GM21367 (cell line): ENCODE results near the gene ENOX2.

Experiments
- ATAC-seq: cut with Tn5 transposase; IDR thresholded peaks from one replicate; pipeline ENCODE4 v1.9.1; 2021; ENCODE audit not compliant: unreplicated experiment

ENOX2 gene

DNA sequence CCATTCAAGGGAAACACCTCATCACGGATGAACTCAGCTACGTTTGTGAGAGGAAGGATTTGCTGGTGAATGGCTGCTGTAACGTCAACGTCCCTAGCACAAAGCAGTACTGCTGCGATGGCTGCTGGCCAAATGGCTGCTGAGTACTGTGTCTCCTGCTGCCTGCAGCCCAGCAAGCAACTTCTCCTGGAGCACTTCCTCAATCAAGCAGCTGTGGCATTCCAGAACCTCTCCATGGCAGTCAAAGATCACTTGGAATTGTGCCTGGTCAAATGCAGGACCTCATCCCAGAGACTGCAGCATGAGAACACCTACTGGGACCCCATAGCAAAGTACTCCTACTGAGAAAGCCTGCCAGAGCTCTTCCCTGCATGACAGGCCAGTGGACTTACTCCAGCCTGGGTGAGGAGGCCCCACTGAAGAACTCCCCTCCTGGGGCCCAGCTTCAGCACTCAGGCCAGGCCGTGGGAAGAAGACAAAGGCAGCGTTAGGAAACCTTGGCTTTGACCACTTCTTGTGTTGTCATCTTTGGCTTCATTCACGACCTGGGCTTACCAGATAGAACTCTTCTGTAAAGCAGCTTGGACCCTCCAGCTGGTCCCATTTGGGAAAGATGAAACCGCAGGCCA lies 256.9 kb downstream of the ENOX2 start:
- ATAC-seq: no peak

DNA sequence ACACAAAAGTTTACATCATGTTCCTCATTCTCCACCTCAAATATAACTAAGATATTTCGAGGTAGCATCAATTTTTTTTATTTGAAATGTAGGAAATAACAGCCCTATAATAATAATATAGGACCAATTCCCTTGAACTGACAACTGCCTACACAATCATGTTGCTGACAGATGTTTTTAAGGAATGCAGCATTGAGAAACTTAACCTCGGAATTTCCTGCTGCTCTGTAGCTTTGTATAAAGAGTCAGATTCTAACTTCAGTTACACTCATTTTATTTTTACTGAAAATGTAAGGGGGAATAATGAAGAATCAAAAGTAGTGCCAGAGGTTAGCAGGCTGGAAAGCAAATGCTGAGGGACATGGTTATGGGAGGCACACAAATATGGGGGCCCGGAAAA lies 265.4 kb downstream of the ENOX2 start:
- ATAC-seq: no peak

- no peak for ATAC-seq
Measured at GRCh38 chrX:130636277-130636676, 266.7 kb downstream of the ENOX2 start.

DNA sequence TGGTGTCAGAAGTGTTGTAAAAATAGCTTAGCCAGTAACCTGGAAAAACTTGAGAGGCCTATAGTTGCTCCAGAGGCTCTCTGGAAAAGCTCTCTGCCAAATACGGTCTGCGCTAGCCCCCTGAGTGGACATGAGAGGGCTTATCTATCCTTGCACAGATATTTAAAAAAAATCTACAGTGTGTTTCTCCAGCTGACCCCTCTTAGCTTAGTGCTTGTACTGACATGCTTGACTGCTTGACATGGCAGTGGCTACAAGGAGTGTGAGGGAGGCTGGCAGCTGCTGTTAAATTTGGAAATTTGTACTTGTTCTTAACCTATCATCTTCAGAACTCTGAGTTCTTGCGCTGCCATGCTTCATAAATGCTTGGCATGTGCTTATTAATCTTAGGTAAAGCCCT lies 272.0 kb downstream of the ENOX2 start:
- no peak for ATAC-seq

- ATAC-seq: no peak
Measured at GRCh38 chrX:130628516-130628915, 274.5 kb downstream of the ENOX2 start.

DNA sequence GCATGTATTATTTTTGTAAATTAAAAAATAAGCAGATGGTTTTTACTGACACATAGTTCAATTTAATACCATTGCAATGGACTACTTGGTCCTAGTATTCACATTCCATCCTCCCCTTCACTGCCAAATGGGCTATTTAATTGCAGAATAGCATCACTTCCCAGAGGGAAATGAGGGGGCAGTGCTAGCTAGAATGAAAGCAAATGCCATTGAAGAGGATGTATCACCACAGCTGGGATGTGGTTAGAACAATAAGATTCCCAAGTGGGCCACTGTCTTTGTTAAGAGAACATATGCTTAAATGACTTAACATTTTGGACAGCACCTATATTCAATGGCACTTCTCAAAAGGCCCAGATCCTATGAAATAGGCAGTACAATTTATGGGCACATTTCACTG lies 276.5 kb downstream of the ENOX2 start:
- no peak for ATAC-seq

DNA sequence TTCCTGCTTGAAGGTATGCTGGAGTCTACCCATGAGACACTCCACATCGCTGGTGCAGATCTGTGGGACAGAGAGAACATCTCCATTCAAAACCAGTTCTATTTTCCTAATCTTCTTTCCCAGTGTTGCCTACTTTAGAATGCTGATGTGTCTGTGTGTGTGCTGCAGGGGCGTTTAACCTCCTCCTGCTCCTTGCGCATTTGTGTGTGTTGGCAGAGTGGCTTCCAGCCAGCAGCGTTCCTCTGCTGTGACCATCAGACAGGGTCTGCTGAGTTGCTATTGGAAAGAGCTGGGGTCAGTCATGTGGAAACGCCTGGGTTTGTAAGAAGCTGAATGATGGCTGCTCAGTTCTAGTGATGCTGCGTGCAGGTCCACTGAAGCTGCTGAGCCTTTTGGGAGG lies 277.6 kb downstream of the ENOX2 start:
- ATAC-seq: no peak

DNA sequence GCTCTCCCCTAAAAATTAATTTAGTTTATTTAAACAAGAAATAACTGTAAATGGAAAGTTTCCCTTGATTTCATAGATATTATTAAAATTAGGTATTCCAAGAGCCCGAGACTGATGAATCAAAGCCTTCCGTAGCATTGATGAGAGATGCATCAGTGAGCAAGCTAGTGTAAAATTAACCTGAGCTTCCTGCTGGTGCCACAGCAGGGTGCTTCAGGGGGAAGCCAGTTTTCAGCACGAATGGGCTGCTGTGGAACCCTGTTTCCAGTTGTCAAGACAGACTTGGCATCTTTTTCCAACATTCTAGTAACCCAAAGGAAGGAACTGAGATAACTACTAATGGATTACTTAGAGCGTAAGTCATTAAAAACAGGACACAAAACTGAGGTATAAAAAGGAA lies 279.5 kb downstream of the ENOX2 start:
- ATAC-seq: no peak

GRCh38 chrX:130615941-130616340 lies 287.1 kb downstream of the ENOX2 start:
- ATAC-seq: no peak

DNA sequence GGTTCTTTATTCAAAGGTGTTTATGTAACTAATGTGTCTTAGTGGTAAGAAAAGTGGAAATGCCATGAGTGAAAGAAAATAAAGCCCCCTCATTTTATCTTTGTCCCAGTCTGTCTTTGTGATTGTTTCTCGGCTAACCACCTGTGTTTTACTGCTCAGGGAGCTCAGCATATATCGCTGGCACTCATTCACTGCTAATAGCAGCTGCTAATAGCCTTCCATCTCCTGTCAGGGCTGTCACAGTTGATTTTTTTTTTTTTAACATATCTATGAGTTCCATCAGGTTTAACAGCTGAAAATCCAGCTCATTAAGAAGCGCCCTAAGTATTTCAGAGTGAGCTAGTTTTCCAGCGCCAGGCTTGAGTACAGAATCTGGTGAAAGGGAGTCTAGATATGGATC lies 295.6 kb downstream of the ENOX2 start:
- ATAC-seq: no peak

DNA sequence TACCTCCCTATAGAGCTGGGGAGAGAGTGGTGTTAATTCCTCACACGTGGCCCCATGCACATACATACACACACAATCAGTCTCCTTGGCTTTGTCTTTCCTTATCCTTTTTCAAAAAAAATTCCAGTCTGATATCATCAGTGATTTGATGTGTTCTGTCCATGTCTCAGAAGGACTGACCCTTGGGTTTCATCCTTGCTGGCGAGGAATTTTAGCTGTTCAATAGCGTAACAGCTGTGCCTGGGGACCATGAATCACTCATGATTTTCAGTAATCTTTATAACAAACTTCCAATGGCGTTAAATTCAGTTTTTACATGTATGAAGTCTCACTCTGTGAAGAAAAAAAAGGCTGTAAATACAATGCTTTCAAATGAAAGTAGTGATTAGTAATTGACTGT lies 296.6 kb downstream of the ENOX2 start:
- ATAC-seq: no peak

GRCh38 chrX:130604882-130605281 lies 298.1 kb downstream of the ENOX2 start:
- no peak for ATAC-seq

DNA sequence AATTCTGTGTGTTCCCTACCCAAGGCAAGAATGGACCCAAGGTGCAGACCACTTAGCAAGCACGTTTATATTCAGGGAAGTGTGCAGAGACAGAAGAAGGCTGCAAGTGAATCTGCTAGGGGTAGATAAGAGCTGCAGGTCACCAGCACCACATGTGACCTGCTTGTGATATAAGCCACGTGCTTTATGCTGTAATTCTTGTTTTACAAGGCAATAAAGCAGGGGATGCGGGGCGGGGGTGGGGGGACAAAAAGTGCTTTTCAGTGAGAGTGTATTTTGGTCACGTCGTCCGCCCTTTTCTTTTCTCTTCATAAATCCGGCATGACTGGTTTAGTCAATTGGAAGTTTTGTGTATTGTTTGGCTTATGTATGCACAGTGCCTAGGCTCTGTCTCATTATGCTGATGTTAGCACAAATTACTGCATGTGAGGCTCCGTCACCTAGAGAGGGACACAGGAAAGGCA lies 308.5 kb downstream of the ENOX2 start:
- ATAC-seq: no peak

DNA sequence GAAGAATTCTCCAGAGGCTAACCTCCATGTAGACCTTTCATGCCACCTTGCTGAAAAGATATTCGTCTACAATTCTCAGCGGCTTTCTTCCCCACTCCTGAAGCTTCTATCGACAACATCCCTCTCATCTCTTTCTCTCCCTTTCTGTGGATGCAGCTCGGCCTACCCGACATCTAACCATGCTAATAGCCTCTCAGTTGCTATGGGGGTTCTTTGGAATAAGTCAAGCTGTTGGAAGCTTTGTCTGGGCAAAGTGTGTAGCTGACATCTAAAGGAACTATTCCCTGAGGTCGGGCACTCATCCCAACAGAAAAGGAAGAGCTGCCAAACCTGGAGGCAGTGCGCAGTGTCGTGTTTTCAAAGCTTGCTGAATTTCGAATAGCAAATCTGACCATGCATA lies 309.1 kb downstream of the ENOX2 start:
- no peak for ATAC-seq

DNA sequence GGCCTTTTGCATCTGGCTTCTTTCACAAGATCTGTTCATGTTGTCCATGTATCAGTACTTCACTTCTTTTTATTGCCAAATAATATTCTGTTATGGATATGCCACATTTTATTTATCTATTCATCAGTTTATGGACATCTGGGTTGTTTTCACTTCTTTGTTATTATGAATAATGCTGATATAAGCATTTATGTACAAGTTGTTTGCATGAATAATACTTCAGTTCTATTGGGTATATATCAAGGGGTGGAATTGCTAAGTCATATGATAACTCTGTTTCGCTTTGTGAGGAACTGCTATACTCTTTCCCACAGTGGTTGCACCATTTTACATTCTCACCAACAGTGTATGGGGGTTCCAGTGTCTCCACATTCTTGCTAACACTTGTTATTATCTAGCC lies 310.8 kb downstream of the ENOX2 start:
- no peak for ATAC-seq

DNA sequence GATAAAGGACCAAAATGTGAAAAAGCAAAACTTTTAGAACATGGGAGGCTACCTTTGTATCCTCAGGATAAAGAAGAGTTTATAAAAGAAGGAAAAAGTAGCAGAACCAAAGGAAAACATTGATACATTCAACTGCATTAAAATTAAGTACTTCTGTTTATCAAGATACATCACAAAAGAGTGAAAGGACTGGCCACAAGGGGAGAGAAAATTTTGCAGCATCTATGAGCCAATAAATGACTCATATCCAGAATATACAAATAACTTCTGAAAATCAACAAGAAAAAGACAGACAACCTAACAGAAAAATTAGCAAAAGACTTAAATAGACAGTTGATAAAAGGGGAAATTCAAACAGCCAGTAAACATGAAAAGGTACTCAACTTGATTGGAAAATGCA lies 324.1 kb downstream of the ENOX2 start:
- no peak for ATAC-seq

GRCh38 chrX:130577431-130577830 lies 325.6 kb downstream of the ENOX2 start:
- ATAC-seq: no peak

DNA sequence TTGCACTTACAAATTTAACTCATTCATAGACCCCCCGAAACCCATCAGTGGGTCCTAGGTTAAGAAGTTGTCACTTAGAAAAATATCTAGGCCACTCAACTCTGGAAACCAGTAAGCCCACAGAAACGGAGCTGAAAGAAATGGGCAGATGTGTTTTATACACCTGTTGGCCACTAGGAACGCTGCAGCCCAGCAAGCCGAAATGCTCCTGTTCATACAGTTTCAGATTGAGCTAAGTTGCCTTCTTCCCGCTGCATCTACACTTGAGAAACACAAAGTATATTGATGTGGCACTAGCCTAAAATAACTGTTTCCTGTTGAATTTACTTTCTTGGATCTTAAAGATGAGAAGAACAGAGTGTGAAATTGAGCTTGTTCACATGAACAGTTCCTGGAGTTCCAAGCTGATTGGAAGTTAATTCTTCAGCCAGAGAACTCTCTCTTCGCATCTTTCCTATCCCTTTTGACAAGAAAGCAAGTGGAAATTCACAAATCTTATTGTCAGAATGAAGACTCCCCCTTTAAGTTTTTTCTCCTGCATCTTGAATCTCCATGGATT lies 327.1 kb downstream of the ENOX2 start:
- ATAC-seq: peak; percentile 92
